Loucy (cell line): ENCODE results near the gene PUS10.

ENCODE experiments used
- EZH2phosphoT487 ChIP-seq: fragments of 200-600 bp; IDR thresholded peaks from 2 replicates; pipeline ENCODE4 v1.6.1; 2018; ENCODE audit warnings: antibody characterized with exemption, mild to moderate bottlenecking, moderate library complexity, borderline replicate concordance
- TF ChIP-seq, protein P1 (sequence below): fragments of 200-600 bp; sonication (generic); conservative IDR thresholded peaks from 2 replicates; pipeline ENCODE4 v1.5.1; 2014; ENCODE audit warnings: mild to moderate bottlenecking, antibody characterized with exemption, low read length

DNA sequence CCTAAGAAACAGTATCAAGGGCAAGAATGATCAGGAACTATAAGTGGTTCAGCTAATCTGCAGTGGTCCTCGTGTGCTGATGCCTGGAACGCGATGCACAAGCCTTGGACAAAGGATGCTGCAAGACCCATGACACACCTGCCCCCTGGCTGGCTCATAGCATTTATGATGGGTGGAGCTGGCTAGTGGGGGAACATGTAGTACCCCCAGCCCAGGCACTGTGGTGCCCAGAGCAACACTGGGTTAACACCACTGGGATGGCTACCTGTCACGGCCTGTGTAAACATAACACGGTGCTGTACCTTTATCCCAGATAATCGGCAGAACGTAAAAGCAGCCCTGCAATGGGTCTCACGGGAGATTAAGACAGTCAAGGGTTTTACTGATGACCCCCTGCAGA, 60.8 kb downstream of the PUS10 start:
- TF ChIP-seq, protein P1, sequence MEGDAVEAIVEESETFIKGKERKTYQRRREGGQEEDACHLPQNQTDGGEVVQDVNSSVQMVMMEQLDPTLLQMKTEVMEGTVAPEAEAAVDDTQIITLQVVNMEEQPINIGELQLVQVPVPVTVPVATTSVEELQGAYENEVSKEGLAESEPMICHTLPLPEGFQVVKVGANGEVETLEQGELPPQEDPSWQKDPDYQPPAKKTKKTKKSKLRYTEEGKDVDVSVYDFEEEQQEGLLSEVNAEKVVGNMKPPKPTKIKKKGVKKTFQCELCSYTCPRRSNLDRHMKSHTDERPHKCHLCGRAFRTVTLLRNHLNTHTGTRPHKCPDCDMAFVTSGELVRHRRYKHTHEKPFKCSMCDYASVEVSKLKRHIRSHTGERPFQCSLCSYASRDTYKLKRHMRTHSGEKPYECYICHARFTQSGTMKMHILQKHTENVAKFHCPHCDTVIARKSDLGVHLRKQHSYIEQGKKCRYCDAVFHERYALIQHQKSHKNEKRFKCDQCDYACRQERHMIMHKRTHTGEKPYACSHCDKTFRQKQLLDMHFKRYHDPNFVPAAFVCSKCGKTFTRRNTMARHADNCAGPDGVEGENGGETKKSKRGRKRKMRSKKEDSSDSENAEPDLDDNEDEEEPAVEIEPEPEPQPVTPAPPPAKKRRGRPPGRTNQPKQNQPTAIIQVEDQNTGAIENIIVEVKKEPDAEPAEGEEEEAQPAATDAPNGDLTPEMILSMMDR = no peak
- TF ChIP-seq EZH2phosphoT487 = no peak
